ENCODE measurements around the gene WDR35.
"Not testable (repeated sequence)": the region's sequence is repeated elsewhere in the genome, so short reads cannot be mapped to it uniquely, and the experiment has no call there.

WDR35 gene

DNA sequence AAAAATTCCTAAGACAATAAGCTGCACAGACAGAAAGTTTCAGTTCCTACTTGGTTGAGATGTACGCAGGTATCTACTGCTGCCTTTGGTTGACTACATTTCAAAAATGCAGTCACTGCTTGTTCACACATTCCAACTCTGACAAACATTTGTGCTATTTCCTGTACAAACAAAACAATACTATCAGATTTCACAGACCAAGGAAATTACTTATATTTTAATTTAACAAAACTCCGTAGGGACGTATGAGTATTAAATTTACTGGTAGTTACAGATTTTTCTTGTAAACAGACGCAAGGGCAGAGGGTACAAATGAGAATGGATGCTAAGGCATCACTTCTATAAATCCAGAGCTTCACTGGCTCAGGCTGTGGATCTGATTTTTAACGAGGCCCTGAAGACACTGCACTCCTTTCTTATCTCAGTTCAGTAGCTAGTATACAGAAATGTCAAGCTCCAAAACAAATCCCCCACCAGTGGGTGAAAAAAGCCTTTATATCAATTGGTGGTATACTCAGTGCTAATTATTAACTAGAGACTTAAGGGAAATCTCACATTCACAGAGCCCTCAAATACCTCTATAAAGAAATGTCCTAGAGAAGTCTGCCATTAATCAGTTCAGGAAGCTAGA is 56.4 kb downstream of the WDR35 start:
- 14% methylated on average over 5 of the region's 5 CpGs for WGBS
- Histone ChIP-seq H3K4me1 (ENCODE audit: control insufficient read depth, insufficient read depth, low read depth, low read length) (no peaks in the 10 kb centered on the region), H3K18ac (ENCODE audit: low read depth in 1 of 2, low read length in 2 of 2) (no peak overlapping the region), H3K9me3 (ENCODE audit: control insufficient read depth, low read length) (peaks cover 9% of the 10 kb centered on the region), H2AK5ac (ENCODE audit: low read length, severe bottlenecking) (no peak overlapping the region), H4K8ac (ENCODE audit: low read length) (no peak overlapping the region), H3K27ac (ENCODE audit: low read length, poor library complexity, severe bottlenecking) (peak overlapping the region; percentile 98), H3K27me3 (ENCODE audit: control insufficient read depth in 1 of 2, insufficient read depth in 1 of 2, low read length in 2 of 2) (no peaks in the 10 kb centered on the region), H3K14ac (ENCODE audit: low read length in 2 of 2) (no peak overlapping the region), H3K4me3 (ENCODE audit: insufficient read depth in 1 of 2, low read depth in 1 of 2, low read length in 2 of 2) (no peak overlapping the region), H2BK5ac (ENCODE audit: low read depth, low read length, poor library complexity, severe bottlenecking) (peak overlapping the region; percentile 87), H3K79me1 (replicated peaks; ENCODE audit: low read length, poor library complexity, severe bottlenecking) (peaks cover 6% of the 10 kb centered on the region), H2AFZ (ENCODE audit: low read depth, low read length) (no peak overlapping the region), H4K91ac (ENCODE audit: low read length) (no peak overlapping the region), H2BK120ac (ENCODE audit: low read depth, low read length) (no peak overlapping the region), H3K4me2 (ENCODE audit: low read length, poor library complexity, severe bottlenecking) (peak overlapping the region; percentile 35), H2BK12ac (ENCODE audit: low read length in 2 of 2) (no peak overlapping the region), H3K9ac (ENCODE audit: low read length) (peak overlapping the region; percentile 39), H3K36me3 (ENCODE audit: control insufficient read depth in 1 of 2, insufficient read depth in 2 of 2, low read depth in 1 of 2, low read length in 2 of 2) (peaks cover 10 to 75% of the 10 kb centered on the region in 2 experiments), H3K23ac (ENCODE audit: low read length in 2 of 2) (no peak overlapping the region), H3K4ac (ENCODE audit: low read depth in 1 of 2, low read length in 2 of 2) (no peak overlapping the region), H2BK15ac (ENCODE audit: low read depth, poor library complexity, severe bottlenecking) (no peak overlapping the region)
- DNase-seq: peak; percentile 27

DNA sequence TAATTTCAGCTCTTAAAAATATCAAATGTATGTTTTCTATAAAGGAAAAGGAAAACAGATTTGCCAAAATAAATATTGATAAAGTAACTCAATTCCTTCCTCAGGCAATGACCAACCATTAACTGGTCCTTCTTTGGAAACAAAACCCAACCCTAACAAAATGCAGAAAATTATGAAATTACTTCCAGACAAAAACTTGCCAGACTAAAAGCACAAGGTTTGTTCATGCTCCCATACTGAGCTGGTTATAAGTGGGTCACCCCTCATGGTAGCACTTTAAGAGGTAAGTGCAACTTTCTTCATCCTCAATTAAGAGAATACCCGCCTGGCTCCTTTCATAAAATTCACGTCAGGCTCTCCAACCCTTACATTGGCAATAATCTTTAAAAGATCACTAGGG is 57.0 kb downstream of the WDR35 start:
- Histone ChIP-seq H3K27me3 (ENCODE audit: control insufficient read depth in 1 of 2, insufficient read depth in 1 of 2, low read length in 2 of 2) (no peaks in the 10 kb centered on the region), H2BK120ac (ENCODE audit: low read depth, low read length) (peak overlapping the region; percentile 79), H4K8ac (ENCODE audit: low read length) (no peak overlapping the region), H2BK5ac (ENCODE audit: low read depth, low read length, poor library complexity, severe bottlenecking) (peak overlapping the region; percentile 87), H3K79me1 (replicated peaks; ENCODE audit: low read length, poor library complexity, severe bottlenecking) (peaks cover 6% of the 10 kb centered on the region), H3K4me2 (ENCODE audit: low read length, poor library complexity, severe bottlenecking) (peak overlapping the region; percentile 35), H3K4ac (ENCODE audit: low read depth in 1 of 2, low read length in 2 of 2) (no peak overlapping the region), H2BK12ac (ENCODE audit: low read length in 2 of 2) (no peak overlapping the region), H2BK15ac (ENCODE audit: low read depth, poor library complexity, severe bottlenecking) (no peak overlapping the region), H4K91ac (ENCODE audit: low read length) (no peak overlapping the region), H3K18ac (ENCODE audit: low read depth in 1 of 2, low read length in 2 of 2) (no peak overlapping the region), H3K4me1 (ENCODE audit: control insufficient read depth, insufficient read depth, low read depth, low read length) (no peaks in the 10 kb centered on the region), H3K9ac (ENCODE audit: low read length) (no peak overlapping the region), H2AK5ac (ENCODE audit: low read length, severe bottlenecking) (peak overlapping the region; percentile 35), H2AFZ (ENCODE audit: low read depth, low read length) (no peak overlapping the region), H3K14ac (ENCODE audit: low read length in 2 of 2) (no peak overlapping the region), H3K4me3 (ENCODE audit: insufficient read depth in 1 of 2, low read depth in 1 of 2, low read length in 2 of 2) (no peak overlapping the region), H3K23ac (ENCODE audit: low read length in 2 of 2) (no peak overlapping the region), H3K36me3 (ENCODE audit: control insufficient read depth in 1 of 2, insufficient read depth in 2 of 2, low read depth in 1 of 2, low read length in 2 of 2) (peaks cover 13 to 73% of the 10 kb centered on the region in 2 experiments), H3K27ac (ENCODE audit: low read length, poor library complexity, severe bottlenecking) (peak overlapping the region; percentile 98), H3K9me3 (ENCODE audit: control insufficient read depth, low read length) (peaks cover 14% of the 10 kb centered on the region)
- 92% methylated on average over 2 of the region's 2 CpGs for WGBS
- no peak for DNase-seq

DNA sequence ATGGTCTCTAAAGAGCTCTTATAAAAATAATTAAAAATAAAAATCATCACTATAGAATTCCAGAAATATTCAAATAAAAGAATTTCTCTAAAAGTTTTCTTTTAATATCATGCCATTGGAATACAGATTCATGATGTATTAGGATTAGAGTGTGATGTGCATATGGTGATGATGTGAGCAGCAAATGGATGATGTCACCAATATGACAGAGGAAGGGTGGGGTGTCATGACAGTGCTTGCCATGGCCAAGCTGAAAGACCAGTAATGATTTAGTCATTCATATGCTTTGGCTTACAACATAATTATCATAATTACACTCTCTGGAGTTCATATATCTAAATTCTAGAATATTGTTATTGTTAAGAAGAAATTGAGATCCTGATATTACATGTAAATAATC is 60.7 kb downstream of the WDR35 start:
- Histone ChIP-seq H3K23ac (ENCODE audit: low read length in 2 of 2) (no peak overlapping the region), H3K4me1 (ENCODE audit: control insufficient read depth, insufficient read depth, low read depth, low read length) (no peaks in the 10 kb centered on the region), H2AFZ (ENCODE audit: low read depth, low read length) (no peak overlapping the region), H3K9ac (ENCODE audit: low read length) (no peak overlapping the region), H3K4me3 (ENCODE audit: insufficient read depth in 1 of 2, low read depth in 1 of 2, low read length in 2 of 2) (no peak overlapping the region), H2BK120ac (ENCODE audit: low read depth, low read length) (no peak overlapping the region), H2BK5ac (ENCODE audit: low read depth, low read length, poor library complexity, severe bottlenecking) (no peak overlapping the region), H4K8ac (ENCODE audit: low read length) (no peak overlapping the region), H3K4me2 (ENCODE audit: low read length, poor library complexity, severe bottlenecking) (no peak overlapping the region), H4K91ac (ENCODE audit: low read length) (no peak overlapping the region), H3K9me3 (ENCODE audit: control insufficient read depth, low read length) (peaks cover 21% of the 10 kb centered on the region), H2AK5ac (ENCODE audit: low read length, severe bottlenecking) (no peak overlapping the region), H3K36me3 (ENCODE audit: control insufficient read depth in 1 of 2, insufficient read depth in 2 of 2, low read depth in 1 of 2, low read length in 2 of 2) (peaks cover 11 to 66% of the 10 kb centered on the region in 2 experiments), H3K79me1 (replicated peaks; ENCODE audit: low read length, poor library complexity, severe bottlenecking) (peaks cover 4% of the 10 kb centered on the region), H2BK15ac (ENCODE audit: low read depth, poor library complexity, severe bottlenecking) (no peak overlapping the region), H3K14ac (ENCODE audit: low read length in 2 of 2) (no peak overlapping the region), H3K4ac (ENCODE audit: low read depth in 1 of 2, low read length in 2 of 2) (no peak overlapping the region), H3K27ac (ENCODE audit: low read length, poor library complexity, severe bottlenecking) (no peak overlapping the region), H2BK12ac (ENCODE audit: low read length in 2 of 2) (no peak overlapping the region), H3K27me3 (ENCODE audit: control insufficient read depth in 1 of 2, insufficient read depth in 1 of 2, low read length in 2 of 2) (no peaks in the 10 kb centered on the region), H3K18ac (ENCODE audit: low read depth in 1 of 2, low read length in 2 of 2) (no peak overlapping the region)
- DNase-seq: no peak

DNA sequence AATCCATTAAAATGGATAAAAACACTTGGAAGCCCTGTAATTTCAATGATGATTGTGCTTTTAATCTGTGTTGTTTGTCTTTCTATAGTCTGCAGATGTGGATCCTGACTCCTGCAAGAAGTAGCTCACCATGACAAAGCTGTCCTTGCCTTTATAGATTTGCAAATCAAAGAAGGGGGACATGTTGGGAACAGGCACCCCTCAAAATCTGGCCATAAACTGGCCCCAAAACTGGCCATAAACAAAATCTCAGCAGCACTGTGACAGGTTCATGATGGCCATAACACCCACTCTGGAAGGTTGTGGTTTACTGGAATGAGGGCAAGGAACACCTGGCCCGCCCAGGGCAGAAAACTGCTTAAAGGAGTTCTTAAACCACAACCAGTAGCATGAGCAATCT is 62.1 kb downstream of the WDR35 start:
- not testable (repeated sequence) for H3K4me1 ChIP-seq (ENCODE audit: control insufficient read depth, insufficient read depth, low read depth, low read length); H2BK120ac ChIP-seq (ENCODE audit: low read depth, low read length); H3K4ac ChIP-seq (ENCODE audit: low read depth in 1 of 2, low read length in 2 of 2); H3K14ac ChIP-seq (ENCODE audit: low read length in 2 of 2); H2AK5ac ChIP-seq (ENCODE audit: low read length, severe bottlenecking); H3K9ac ChIP-seq (ENCODE audit: low read length); H3K27ac ChIP-seq (ENCODE audit: low read length, poor library complexity, severe bottlenecking); H4K91ac ChIP-seq (ENCODE audit: low read length); H3K4me2 ChIP-seq (ENCODE audit: low read length, poor library complexity, severe bottlenecking); DNase-seq; H2BK5ac ChIP-seq (ENCODE audit: low read depth, low read length, poor library complexity, severe bottlenecking); H2BK12ac ChIP-seq (ENCODE audit: low read length in 2 of 2); H4K8ac ChIP-seq (ENCODE audit: low read length); H3K79me1 ChIP-seq (replicated peaks; ENCODE audit: low read length, poor library complexity, severe bottlenecking); H3K18ac ChIP-seq (ENCODE audit: low read depth in 1 of 2, low read length in 2 of 2); H3K4me3 ChIP-seq (ENCODE audit: insufficient read depth in 1 of 2, low read depth in 1 of 2, low read length in 2 of 2); H2BK15ac ChIP-seq (ENCODE audit: low read depth, poor library complexity, severe bottlenecking); H2AFZ ChIP-seq (ENCODE audit: low read depth, low read length); H3K23ac ChIP-seq (ENCODE audit: low read length in 2 of 2); H3K27me3 ChIP-seq (ENCODE audit: control insufficient read depth in 1 of 2, insufficient read depth in 1 of 2, low read length in 2 of 2)
- peaks cover 21% of the 10 kb centered on the region for H3K9me3 ChIP-seq (ENCODE audit: control insufficient read depth, low read length)
- H3K36me3 ChIP-seq (ENCODE audit: control insufficient read depth in 1 of 2, insufficient read depth in 2 of 2, low read depth in 1 of 2, low read length in 2 of 2): peaks cover 14 to 65% of the 10 kb centered on the region in 2 experiments
- WGBS: 100% methylated on average over 1 of the region's 1 CpG
